Measurements from ENCODE around the gene SMIM44. TPM values are rescaled to one million over a fixed set of nuclear protein-coding genes. Genes with fewer than 3 reads are reported as not detected.

The SMIM44 gene
- polyA plus RNA-seq, 1 experiment = not detected

- Histone ChIP-seq H3K36me3 (ENCODE audit: control insufficient read depth, insufficient read depth, low read length) (peaks cover 40% of the 10 kb centered on the region), H3K27me3 (ENCODE audit: control insufficient read depth, insufficient read depth, low read length) (no peaks in the 10 kb centered on the region), H3K4me3 (ENCODE audit: low read depth, low read length) (no peak overlapping the region)
- TF ChIP-seq CTCF (IDR thresholded peaks at IDR 0.05; ENCODE audit: insufficient read depth, low read depth, low read length) = no peak
- CTCF ChIA-PET = interaction anchor here (0.5 to 1.1 kb wide), 2 partner anchors 24 to 25 kb away, joined by 3 read pairs; no protein-coding TSS in a partner anchor
- POLR2A ChIA-PET = no interaction called here
- DNase-seq (ENCODE audit: low read depth) = no peak
These were observed 38.5 kb downstream of the SMIM44 start for GRCh38 chr19:3444695-3445234.

DNA sequence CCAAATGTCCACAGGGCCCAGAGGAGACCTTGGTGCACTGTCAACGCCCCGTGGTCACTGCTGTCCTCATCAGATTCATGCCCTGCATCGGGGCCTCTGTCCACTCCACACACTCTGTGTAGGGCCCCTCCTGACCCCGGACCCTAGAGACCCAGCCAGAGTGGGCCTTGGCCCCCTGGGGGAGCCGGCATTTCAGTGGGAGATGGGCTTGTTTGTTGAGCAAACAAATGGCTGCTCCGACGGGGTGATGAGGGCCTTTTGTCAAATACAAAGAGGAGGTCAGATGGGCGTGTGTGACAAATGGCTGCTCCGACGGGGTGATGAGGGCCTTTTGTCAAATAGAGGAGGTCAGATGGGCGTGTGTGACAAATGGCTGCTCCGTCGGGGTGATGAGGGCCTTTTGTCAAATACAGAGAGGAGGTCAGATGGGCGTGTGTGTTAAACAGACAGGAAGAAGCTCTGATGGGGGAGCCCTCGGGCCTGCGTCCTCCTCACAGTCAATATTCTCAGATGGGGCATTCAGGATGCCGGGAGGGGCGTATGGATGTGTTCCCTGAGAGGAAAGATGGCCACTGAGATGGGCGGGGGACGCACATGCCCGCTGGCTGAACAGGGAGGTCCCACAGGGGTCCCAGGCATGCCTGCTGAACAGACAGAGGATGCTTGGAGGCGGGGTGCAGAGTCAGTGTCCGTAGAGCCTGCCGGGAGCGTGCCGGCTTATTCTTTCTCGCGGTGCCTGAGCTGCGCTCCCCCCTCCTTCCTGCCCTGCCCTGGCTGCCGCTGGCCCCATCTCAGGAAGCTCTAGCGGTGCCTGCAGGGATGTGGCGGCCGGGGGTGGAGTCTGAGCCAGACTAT, 39.2 kb downstream of the SMIM44 start:
- ChIA-PET POLR2A (no interaction called here), CTCF (interaction anchor here (0.5 to 1.1 kb wide), 2 partner anchors 24 to 25 kb away, joined by 3 read pairs; no protein-coding TSS in a partner anchor)
- no peak for DNase-seq (ENCODE audit: low read depth)
- Histone ChIP-seq H3K4me3 (ENCODE audit: low read depth, low read length) (no peak overlapping the region), H3K27me3 (ENCODE audit: control insufficient read depth, insufficient read depth, low read length) (no peaks in the 10 kb centered on the region), H3K36me3 (ENCODE audit: control insufficient read depth, insufficient read depth, low read length) (peaks cover 38% of the 10 kb centered on the region)
- TF ChIP-seq CTCF (IDR thresholded peaks at IDR 0.05; ENCODE audit: insufficient read depth, low read depth, low read length) = no peak

DNA sequence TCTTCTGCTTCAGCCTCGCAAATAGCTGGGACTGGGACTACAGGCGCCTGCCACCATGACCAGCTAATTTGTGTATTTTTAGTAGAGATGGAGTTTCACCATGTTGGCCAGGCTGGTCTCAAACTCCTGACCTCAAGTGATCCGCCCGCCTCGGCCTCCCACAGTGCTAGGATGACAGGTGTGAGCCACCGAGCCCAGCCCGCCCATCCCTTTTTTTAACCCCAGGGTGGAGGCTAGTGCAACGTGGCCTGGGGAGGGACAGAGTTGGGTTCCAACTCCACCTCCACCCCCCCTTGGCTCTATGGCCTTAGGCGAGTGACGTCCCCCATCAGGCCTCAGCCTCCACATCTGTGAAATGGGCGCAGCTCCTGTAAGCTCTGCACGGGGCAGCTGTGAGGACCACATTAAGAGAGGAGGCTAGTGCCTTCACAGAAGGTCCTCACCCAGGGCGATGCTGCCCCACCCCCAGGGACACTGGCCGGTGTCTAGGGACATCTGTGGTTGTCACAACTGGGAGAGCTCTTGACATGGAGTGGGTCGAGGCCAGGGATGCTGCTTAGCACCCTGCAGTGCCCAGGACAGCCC, 40.7 kb downstream of the SMIM44 start:
- no peak for TF ChIP-seq CTCF (IDR thresholded peaks at IDR 0.05; ENCODE audit: insufficient read depth, low read depth, low read length)
- no peak overlapping the region for H3K4me3 ChIP-seq (ENCODE audit: low read depth, low read length)
- CTCF ChIA-PET = interaction anchor here (1.6 kb wide), 1 partner anchor 13 kb away, joined by 5 read pairs; no protein-coding TSS in a partner anchor
- H3K27me3 ChIP-seq (ENCODE audit: control insufficient read depth, insufficient read depth, low read length) = no peaks in the 10 kb centered on the region
- no peak for DNase-seq (ENCODE audit: low read depth)
- peaks cover 34% of the 10 kb centered on the region for H3K36me3 ChIP-seq (ENCODE audit: control insufficient read depth, insufficient read depth, low read length)
- POLR2A ChIA-PET = no interaction called here

DNA sequence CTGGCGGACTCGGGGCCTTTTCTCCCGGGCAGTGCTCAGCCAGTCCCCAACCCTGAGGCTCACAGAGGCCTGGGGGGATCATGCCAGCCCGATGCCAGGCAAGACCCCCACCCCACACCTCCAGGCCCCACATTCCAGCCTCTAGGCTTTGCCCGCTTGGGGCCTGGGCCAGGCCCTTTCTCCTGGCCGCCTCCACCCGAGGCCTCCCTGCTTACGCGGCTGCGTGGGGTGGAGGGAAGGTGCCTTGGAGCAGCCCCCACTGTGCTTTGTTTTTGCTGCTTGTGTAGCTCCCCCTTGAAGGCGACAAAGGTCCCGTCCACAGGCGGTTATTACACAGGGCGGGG, 41.3 kb downstream of the SMIM44 start:
- H3K27me3 ChIP-seq (ENCODE audit: control insufficient read depth, insufficient read depth, low read length) = no peaks in the 10 kb centered on the region
- peaks cover 36% of the 10 kb centered on the region for H3K36me3 ChIP-seq (ENCODE audit: control insufficient read depth, insufficient read depth, low read length)
- CTCF ChIA-PET = interaction anchor here (0.6 to 1.6 kb wide), 2 partner anchors 12 to 227 kb away, joined by 4 to 5 read pairs; no protein-coding TSS in a partner anchor
- no peak for TF ChIP-seq CTCF (IDR thresholded peaks at IDR 0.05; ENCODE audit: insufficient read depth, low read depth, low read length)
- H3K4me3 ChIP-seq (ENCODE audit: low read depth, low read length) = no peak overlapping the region
- DNase-seq (ENCODE audit: low read depth) = no peak
- POLR2A ChIA-PET = no interaction called here

Measured in BJ (cell line).